Inferior parietal cortex (tissue), 1 donor: ENCODE measurements around the gene SSTR4.

Source experiments
- DNase-seq: peaks from one replicate; pipeline ENCODE4 v3.0.0-alpha.2; 2016; ENCODE audit errors: extremely low spot score

Gene SSTR4

DNA sequence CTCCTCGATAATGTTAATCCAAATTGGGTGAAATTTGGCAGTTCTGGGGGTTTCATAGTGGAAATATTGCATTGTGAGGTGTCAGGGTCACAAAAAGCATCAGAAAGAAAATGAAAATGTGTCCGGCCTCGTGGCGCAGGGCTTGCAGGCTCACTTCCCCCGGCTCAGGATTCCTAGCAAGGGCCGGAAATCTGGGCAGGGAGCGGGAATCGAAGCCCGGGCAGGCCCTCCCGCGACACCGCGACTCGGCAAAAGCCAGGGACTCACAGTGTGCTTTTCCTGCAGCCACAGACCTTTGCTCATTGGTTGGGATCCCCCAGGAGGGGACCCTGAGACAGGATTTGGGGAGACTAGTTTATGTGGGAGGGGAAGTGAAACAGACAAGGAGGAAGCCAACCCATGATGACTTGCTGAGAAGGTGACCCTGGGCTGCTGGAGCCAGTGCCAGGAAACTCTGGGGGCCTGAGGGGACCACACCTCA lies 51.9 kb downstream of the SSTR4 start:
- no peak for DNase-seq

DNA sequence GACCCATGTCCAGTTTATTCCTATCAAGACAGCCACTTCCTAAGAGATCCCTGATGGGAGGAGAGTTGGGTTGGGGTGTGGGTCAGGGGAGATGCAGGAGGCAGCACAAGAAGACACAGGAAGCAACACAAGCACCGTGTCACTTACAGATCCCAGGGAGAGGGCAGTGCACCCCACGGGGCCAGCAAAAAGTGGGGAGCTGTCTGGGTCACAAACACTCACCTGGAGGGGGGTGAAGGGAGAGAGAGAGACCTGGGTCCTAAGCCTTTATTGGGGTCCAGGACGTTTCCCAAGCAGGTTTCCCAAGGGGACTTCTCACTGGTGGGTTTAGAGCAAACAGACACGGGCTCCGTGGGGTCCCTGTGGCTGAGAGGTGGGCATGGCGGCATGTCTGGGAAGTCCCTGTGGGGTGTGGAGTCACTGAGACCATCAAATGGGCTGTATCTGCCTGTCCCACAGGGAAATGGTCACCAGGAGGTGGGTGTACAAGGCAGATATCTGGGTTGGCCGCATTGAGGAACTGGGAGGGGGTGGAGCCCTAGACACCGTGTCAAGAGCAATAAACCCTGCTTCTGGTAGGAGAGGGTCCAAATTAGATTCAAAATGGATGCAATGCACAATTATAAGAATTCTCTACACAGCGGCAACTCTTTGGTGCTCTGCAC lies 52.6 kb downstream of the SSTR4 start:
- no peak for DNase-seq
